Astrocyte (in vitro differentiated cells and primary cell): Measurements from ENCODE around the gene NSL1. TPM values are rescaled to one million over a fixed set of nuclear protein-coding genes. Genes with fewer than 3 reads are reported as not detected.

ENCODE experiments used
- DNase-seq: peaks from one replicate; pipeline ENCODE4 v3.0.0-alpha.2; 2010; ENCODE audit warnings: low read depth
- FAIRE-seq: peaks from 2 replicates; lab custom pipeline; 2011; peaks lifted over from hg19 to GRCh38; lab: Jason Lieb, UNC
- H2AFZ ChIP-seq: 2 replicates; pipeline ENCODE4 v1.6.0; 2012; ENCODE audit warnings: low read depth, low read length, inconsistent platforms
- H3K27ac ChIP-seq: 2 replicates; pipeline ENCODE4 v1.5.1; 2011; ENCODE audit warnings: low read depth, low read length, inconsistent platforms
- H3K27me3 ChIP-seq: 2 replicates; pipeline ENCODE4 v1.6.0; 2011; ENCODE audit warnings: low read length, inconsistent platforms; ENCODE audit not compliant: insufficient read depth
- H3K36me3 ChIP-seq: 2 replicates; pipeline ENCODE4 v1.5.1; 2011; ENCODE audit warnings: low read length, inconsistent platforms; ENCODE audit not compliant: insufficient read depth
- H3K4me1 ChIP-seq: 2 replicates; pipeline ENCODE4 v1.5.1; 2011; ENCODE audit warnings: low read length, inconsistent platforms; ENCODE audit not compliant: insufficient read depth
- H3K4me2 ChIP-seq: 2 replicates; pipeline ENCODE4 v1.6.0; 2012; ENCODE audit warnings: low read length, inconsistent platforms
- H3K4me3 ChIP-seq: 2 replicates; pipeline ENCODE4 v1.5.1; 2011; ENCODE audit warnings: low read depth, mild to moderate bottlenecking, low read length, inconsistent platforms; ENCODE audit not compliant: insufficient read depth
- H3K79me2 ChIP-seq: 2 replicates; pipeline ENCODE4 v1.6.0; 2012; ENCODE audit warnings: mild to moderate bottlenecking, low read length, inconsistent platforms; ENCODE audit not compliant: insufficient read depth
- H3K9ac ChIP-seq: 2 replicates; pipeline ENCODE4 v1.6.0; 2012; ENCODE audit warnings: mild to moderate bottlenecking, low read length, inconsistent platforms
- H3K9me3 ChIP-seq: 2 replicates; pipeline ENCODE4 v1.5.1; 2012; ENCODE audit warnings: low read depth, mild to moderate bottlenecking, low read length, inconsistent platforms; ENCODE audit not compliant: insufficient read depth
- H4K20me1 ChIP-seq: 2 replicates; pipeline ENCODE4 v1.6.0; 2012; ENCODE audit warnings: low read length, inconsistent platforms; ENCODE audit not compliant: insufficient read depth
- H3K27ac Mint-ChIP-seq: one replicate; pipeline ENCODE4 v1.8.0; 2021; ENCODE audit warnings: mild to moderate bottlenecking, mixed read lengths; ENCODE audit not compliant: unreplicated experiment
- H3K27me3 Mint-ChIP-seq: one replicate; pipeline ENCODE4 v1.8.0; 2021; ENCODE audit warnings: low read depth, mixed read lengths; ENCODE audit not compliant: unreplicated experiment
- H3K36me3 Mint-ChIP-seq: one replicate; pipeline ENCODE4 v1.8.0; 2021; ENCODE audit warnings: low read depth, mixed read lengths; ENCODE audit not compliant: unreplicated experiment
- H3K4me1 Mint-ChIP-seq: one replicate; pipeline ENCODE4 v1.8.0; 2021; ENCODE audit warnings: low read depth, mixed read lengths; ENCODE audit not compliant: unreplicated experiment
- H3K4me3 Mint-ChIP-seq: one replicate; pipeline ENCODE4 v1.8.0; 2021; ENCODE audit warnings: mild to moderate bottlenecking, moderate library complexity, mixed read lengths; ENCODE audit not compliant: unreplicated experiment
- H3K9me3 Mint-ChIP-seq: one replicate; pipeline ENCODE4 v1.8.0; 2021; ENCODE audit warnings: mild to moderate bottlenecking, mixed read lengths; ENCODE audit not compliant: unreplicated experiment
- CTCF ChIP-seq: IDR thresholded peaks from 2 replicates; pipeline ENCODE4 v1.5.1; 2011; ENCODE audit warnings: low read depth, mild to moderate bottlenecking, inconsistent platforms, low read length, moderate library complexity; ENCODE audit not compliant: insufficient read depth
- EZH2 ChIP-seq: IDR thresholded peaks from 2 replicates; pipeline ENCODE4 v1.6.1; 2012; ENCODE audit warnings: mild to moderate bottlenecking, low read length, inconsistent platforms; ENCODE audit not compliant: insufficient read depth
- total RNA-seq: library from RNA; stranded (reverse); gene quantifications from 2 replicates; pipeline ENCODE4 v1.2.1, GENCODE V29; 2021

Gene NSL1
- total RNA-seq, 1 donor from 2014 or later: 22.6 TPM

- DNase-seq: no peak
- H3K9me3 ChIP-seq: no peaks in the 10 kb centered on the region
- no peak overlapping the region for H3K4me2 ChIP-seq
- no peaks in the 10 kb centered on the region for H3K9me3 Mint-ChIP-seq
- no peak for FAIRE-seq
- H3K27me3 ChIP-seq: no peaks in the 10 kb centered on the region
- no peaks in the 10 kb centered on the region for H3K4me1 Mint-ChIP-seq
- H3K27ac Mint-ChIP-seq: no peak overlapping the region
- H3K27ac ChIP-seq: no peak overlapping the region
- no peak overlapping the region for H3K9ac ChIP-seq
- H3K4me3 ChIP-seq: no peak overlapping the region
- no peak overlapping the region for H2AFZ ChIP-seq
- no peaks in the 10 kb centered on the region for H3K36me3 Mint-ChIP-seq
- H3K4me3 Mint-ChIP-seq: no peak overlapping the region
- TF ChIP-seq CTCF: no peak
- TF ChIP-seq EZH2: no peak
- no peaks in the 10 kb centered on the region for H3K36me3 ChIP-seq
- no peaks in the 10 kb centered on the region for H4K20me1 ChIP-seq
- peaks cover 11% of the 10 kb centered on the region for H3K27me3 Mint-ChIP-seq
- H3K4me1 ChIP-seq: no peaks in the 10 kb centered on the region
- no peaks in the 10 kb centered on the region for H3K79me2 ChIP-seq
Observed at GRCh38 chr1:212678456-212679410, 112.8 kb downstream of the NSL1 start.

GRCh38 chr1:212677573-212677972, 114.0 kb downstream of the NSL1 start:
- peaks cover 2% of the 10 kb centered on the region for H3K27me3 ChIP-seq
- TF ChIP-seq CTCF: no peak
- no peak overlapping the region for H3K27ac ChIP-seq
- H3K9me3 ChIP-seq: no peaks in the 10 kb centered on the region
- no peak overlapping the region for H3K9ac ChIP-seq
- H2AFZ ChIP-seq: no peak overlapping the region
- H3K4me2 ChIP-seq: no peak overlapping the region
- H3K27me3 Mint-ChIP-seq: peaks cover 10% of the 10 kb centered on the region
- H3K4me3 ChIP-seq: no peak overlapping the region
- no peaks in the 10 kb centered on the region for H3K79me2 ChIP-seq
- no peaks in the 10 kb centered on the region for H3K36me3 Mint-ChIP-seq
- FAIRE-seq (no peak), DNase-seq (no peak)
- no peak overlapping the region for H3K27ac Mint-ChIP-seq
- no peaks in the 10 kb centered on the region for H3K4me1 Mint-ChIP-seq
- H3K4me3 Mint-ChIP-seq: no peak overlapping the region
- no peaks in the 10 kb centered on the region for H4K20me1 ChIP-seq
- H3K9me3 Mint-ChIP-seq: no peaks in the 10 kb centered on the region
- H3K36me3 ChIP-seq: no peaks in the 10 kb centered on the region
- no peaks in the 10 kb centered on the region for H3K4me1 ChIP-seq

- no peaks in the 10 kb centered on the region for H3K36me3 ChIP-seq
- no peak overlapping the region for H3K4me3 ChIP-seq
- no peak overlapping the region for H3K27ac ChIP-seq
- peaks cover 1% of the 10 kb centered on the region for H3K4me1 ChIP-seq
- H2AFZ ChIP-seq: no peak overlapping the region
- H3K79me2 ChIP-seq: no peaks in the 10 kb centered on the region
- TF ChIP-seq EZH2: no peak
- no peaks in the 10 kb centered on the region for H4K20me1 ChIP-seq
- DNase-seq (no peak), FAIRE-seq (no peak)
- Mint-ChIP-seq H3K4me3 (no peak overlapping the region), H3K4me1 (peaks cover 2% of the 10 kb centered on the region), H3K27ac (no peak overlapping the region), H3K9me3 (no peaks in the 10 kb centered on the region), H3K36me3 (no peaks in the 10 kb centered on the region), H3K27me3 (peaks cover 10% of the 10 kb centered on the region)
- no peak overlapping the region for H3K4me2 ChIP-seq
- peaks cover 3% of the 10 kb centered on the region for H3K27me3 ChIP-seq
- H3K9ac ChIP-seq: no peak overlapping the region
- no peaks in the 10 kb centered on the region for H3K9me3 ChIP-seq
Observed at GRCh38 chr1:212677136-212677535, 114.4 kb downstream of the NSL1 start.

Other genes with a start within 250 kb of the NSL1 start
- 72.5 and 87.6 TPM in 2 replicates for gene ATF3, start 183.0 kb downstream of the NSL1 start, total RNA-seq
- gene BATF3, start 91.9 kb downstream of the NSL1 start, total RNA-seq: 1.9 and 2.5 TPM in 2 replicates
- 7.1 and 8.6 TPM in 2 replicates for gene TATDN3, start 117 bp upstream of the NSL1 start, total RNA-seq
- 0.65 TPM in 1 of 2 replicates, not detected in the other for gene SPATA45, start 55.9 kb upstream of the NSL1 start, total RNA-seq
- gene FLVCR1, start 66.5 kb upstream of the NSL1 start, total RNA-seq: 8.1 and 9.3 TPM in 2 replicates
- 7.1 and 10.0 TPM in 2 replicates for gene VASH2, start 158.8 kb upstream of the NSL1 start, total RNA-seq
- 21.4 and 21.6 TPM in 2 replicates for gene ANGEL2, start 224.1 kb upstream of the NSL1 start, total RNA-seq